Keratinocyte (primary cell): ENCODE data around the gene TSR1. TPM values are rescaled to one million over a fixed set of nuclear protein-coding genes. Genes with fewer than 3 reads are reported as not detected.
"Not testable (repeated sequence)": the region's sequence is repeated elsewhere in the genome, so short reads cannot be mapped to it uniquely, and the experiment has no call there.

Experiments
- DNase-seq: peaks from one replicate; pipeline ENCODE4 v3.0.0-alpha.2; 2011; ENCODE audit warnings: low read depth, missing footprints, low spot score
- FAIRE-seq: peaks from 2 replicates; lab custom pipeline; 2011; peaks lifted over from hg19 to GRCh38; lab: Jason Lieb, UNC
- H2AFZ ChIP-seq: 2 replicates; pipeline ENCODE4 v1.6.0; 2012; ENCODE audit warnings: low read length, control low read depth, inconsistent platforms; ENCODE audit not compliant: control insufficient read depth
- H3K27ac ChIP-seq: 2 replicates; pipeline ENCODE4 v1.5.1; 2011; ENCODE audit warnings: low read length; ENCODE audit not compliant: control insufficient read depth, insufficient read depth
- H3K27me3 ChIP-seq: 3 replicates; pipeline ENCODE4 v1.6.0; 2011; ENCODE audit warnings: low read length; ENCODE audit not compliant: control insufficient read depth, insufficient read depth; ENCODE audit errors: extremely low read depth
- H3K36me3 ChIP-seq, 2 experiments: 2 replicates in 1 of 2; 3 replicates in 1 of 2; pipeline ENCODE4 v1.5.1; 2011; ENCODE audit warnings: low read length in 2 of 2, mild to moderate bottlenecking in 1 of 2; ENCODE audit not compliant: control insufficient read depth in 2 of 2, insufficient read depth in 2 of 2; ENCODE audit errors: extremely low read depth in 1 of 2
- H3K4me1 ChIP-seq: 3 replicates; pipeline ENCODE4 v1.5.1; 2011; ENCODE audit warnings: low read length; ENCODE audit not compliant: control insufficient read depth, insufficient read depth; ENCODE audit errors: extremely low read depth
- H3K4me2 ChIP-seq: 3 replicates; pipeline ENCODE4 v1.6.0; 2011; ENCODE audit warnings: low read depth, low read length; ENCODE audit not compliant: control insufficient read depth, insufficient read depth; ENCODE audit errors: extremely low read depth
- H3K4me3 ChIP-seq, 3 experiments: fragments of 200-600 bp in 1 of 3; sonication (generic) in 1 of 3; 2 replicates in 2 of 3; 3 replicates in 1 of 3; pipeline ENCODE4 v1.5.1; 2011 to 2016; ENCODE audit warnings: low read length in 3 of 3, mild to moderate bottlenecking in 3 of 3, control low read depth in 2 of 3, inconsistent platforms in 1 of 3, low read depth in 1 of 3, mixed read lengths in 1 of 3, mixed run types in 1 of 3, moderate library complexity in 1 of 3; ENCODE audit not compliant: control insufficient read depth in 2 of 3, insufficient read depth in 2 of 3; ENCODE audit errors: extremely low read depth in 1 of 3
- H3K79me2 ChIP-seq: 2 replicates; pipeline ENCODE4 v1.6.0; 2012; ENCODE audit warnings: low read length; ENCODE audit not compliant: control insufficient read depth, insufficient read depth
- H3K9ac ChIP-seq: 3 replicates; pipeline ENCODE4 v1.6.0; 2011; ENCODE audit warnings: low read length; ENCODE audit not compliant: control insufficient read depth, insufficient read depth; ENCODE audit errors: extremely low read depth
- H3K9me1 ChIP-seq: 3 replicates; pipeline ENCODE4 v1.6.0; 2011; ENCODE audit warnings: low read length; ENCODE audit not compliant: control insufficient read depth, insufficient read depth; ENCODE audit errors: extremely low read depth
- H3K9me3 ChIP-seq: 2 replicates; pipeline ENCODE4 v1.5.1; 2012; ENCODE audit warnings: low read depth, low read length; ENCODE audit not compliant: control insufficient read depth
- H4K20me1 ChIP-seq: 3 replicates; pipeline ENCODE4 v1.6.0; 2011; ENCODE audit warnings: low read length; ENCODE audit not compliant: control insufficient read depth, insufficient read depth; ENCODE audit errors: extremely low read depth
- EZH2 ChIP-seq: IDR thresholded peaks from one replicate; pipeline ENCODE4 v1.6.1; 2012; ENCODE audit warnings: inconsistent platforms, mild to moderate bottlenecking, low read length, moderate library complexity
- dilution Hi-C: fragments of 300-500 bp; cut with MboI; formaldehyde crosslinking; loops from one replicate; pipeline ENCODE4 v1.7.0; 2020; ENCODE audit warnings: low sequenced_read_pairs; ENCODE audit not compliant: extremely low pct_ligation_motif_present
- polyA plus RNA-seq, 5 experiments: library from polyadenylated mRNA; depleted of rRNA in 3 of 5; stranded (reverse) in 3 of 5; stranded (forward) in 1 of 5; unstranded in 1 of 5; fragments of >200 nt; gene quantifications; 1 replicate in 1 of 5; 2 replicates in 3 of 5; 3 replicates in 1 of 5; pipeline versions ENCODE4 v1.2.1 to v1.2.3, GENCODE V29; 2011 to 2012; ENCODE audit warnings: missing spikeins in 2 of 5, low read depth in 1 of 5, low replicate concordance in 1 of 5
- TF ChIP-seq, protein P1 (sequence below), 3 experiments: IDR thresholded peaks in 1 of 3; conservative IDR thresholded peaks in 1 of 3; optimal IDR thresholded peaks in 1 of 3; 2 replicates in 2 of 3; 3 replicates in 1 of 3; pipeline versions ENCODE3 to v1.5.1; 2011; ENCODE audit warnings: low read length in 3 of 3, mild to moderate bottlenecking in 3 of 3, moderate library complexity in 2 of 3, control low read depth in 1 of 3, inconsistent platforms in 1 of 3; ENCODE audit not compliant: insufficient read depth in 2 of 3; ENCODE audit errors: extremely low read depth in 1 of 3

Gene TSR1
- polyA plus RNA-seq, 1 donor (not counting 4 experiments of a cell fraction or from before 2014, with no cell fraction given) = 17.1 TPM

DNA sequence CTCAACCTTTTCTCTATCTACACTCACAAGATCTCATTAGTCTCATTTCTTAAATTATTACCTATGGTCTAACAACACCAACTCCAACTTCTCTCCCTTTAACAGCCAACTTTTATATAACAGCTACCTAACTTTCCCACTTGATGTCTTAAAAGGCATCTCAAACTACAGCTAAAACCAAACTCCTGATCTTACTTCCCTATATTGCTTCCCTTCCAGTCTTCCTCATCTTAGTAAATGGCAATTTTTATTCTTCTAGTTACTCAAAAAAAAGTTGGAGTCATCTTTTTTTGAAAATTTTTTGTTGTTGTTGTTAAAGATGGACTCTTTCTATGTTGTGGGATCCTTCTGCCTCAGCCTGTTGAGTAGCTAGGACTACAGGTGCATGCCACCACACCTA, 17.2 kb downstream of the TSR1 start:
- Histone ChIP-seq H3K4me3 (no peak overlapping the region), H3K9me1 (no peaks in the 10 kb centered on the region), H4K20me1 (no peaks in the 10 kb centered on the region), H3K4me1 (no peaks in the 10 kb centered on the region), H3K9ac (no peak overlapping the region), H3K27ac (no peak overlapping the region), H3K4me2 (no peak overlapping the region), H3K79me2 (no peaks in the 10 kb centered on the region), H2AFZ (no peak overlapping the region), H3K9me3 (no peaks in the 10 kb centered on the region), H3K36me3 (peaks cover 16 to 17% of the 10 kb centered on the region in 2 experiments), H3K27me3 (no peaks in the 10 kb centered on the region)
- no peak for DNase-seq
- dilution Hi-C loops = no loop called here
- no peak for FAIRE-seq
- no peak for TF ChIP-seq EZH2
- TF ChIP-seq, protein P1, sequence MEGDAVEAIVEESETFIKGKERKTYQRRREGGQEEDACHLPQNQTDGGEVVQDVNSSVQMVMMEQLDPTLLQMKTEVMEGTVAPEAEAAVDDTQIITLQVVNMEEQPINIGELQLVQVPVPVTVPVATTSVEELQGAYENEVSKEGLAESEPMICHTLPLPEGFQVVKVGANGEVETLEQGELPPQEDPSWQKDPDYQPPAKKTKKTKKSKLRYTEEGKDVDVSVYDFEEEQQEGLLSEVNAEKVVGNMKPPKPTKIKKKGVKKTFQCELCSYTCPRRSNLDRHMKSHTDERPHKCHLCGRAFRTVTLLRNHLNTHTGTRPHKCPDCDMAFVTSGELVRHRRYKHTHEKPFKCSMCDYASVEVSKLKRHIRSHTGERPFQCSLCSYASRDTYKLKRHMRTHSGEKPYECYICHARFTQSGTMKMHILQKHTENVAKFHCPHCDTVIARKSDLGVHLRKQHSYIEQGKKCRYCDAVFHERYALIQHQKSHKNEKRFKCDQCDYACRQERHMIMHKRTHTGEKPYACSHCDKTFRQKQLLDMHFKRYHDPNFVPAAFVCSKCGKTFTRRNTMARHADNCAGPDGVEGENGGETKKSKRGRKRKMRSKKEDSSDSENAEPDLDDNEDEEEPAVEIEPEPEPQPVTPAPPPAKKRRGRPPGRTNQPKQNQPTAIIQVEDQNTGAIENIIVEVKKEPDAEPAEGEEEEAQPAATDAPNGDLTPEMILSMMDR (optimal IDR thresholded peaks at IDR 0.05 in 1 of 3, IDR thresholded peaks at IDR 0.05 in 1 of 3, conservative IDR thresholded peaks at IDR 0.05 in 1 of 3; ENCODE audit: extremely low read depth in 1 of 3, insufficient read depth in 2 of 3, low read length in 3 of 3) = no peak

DNA sequence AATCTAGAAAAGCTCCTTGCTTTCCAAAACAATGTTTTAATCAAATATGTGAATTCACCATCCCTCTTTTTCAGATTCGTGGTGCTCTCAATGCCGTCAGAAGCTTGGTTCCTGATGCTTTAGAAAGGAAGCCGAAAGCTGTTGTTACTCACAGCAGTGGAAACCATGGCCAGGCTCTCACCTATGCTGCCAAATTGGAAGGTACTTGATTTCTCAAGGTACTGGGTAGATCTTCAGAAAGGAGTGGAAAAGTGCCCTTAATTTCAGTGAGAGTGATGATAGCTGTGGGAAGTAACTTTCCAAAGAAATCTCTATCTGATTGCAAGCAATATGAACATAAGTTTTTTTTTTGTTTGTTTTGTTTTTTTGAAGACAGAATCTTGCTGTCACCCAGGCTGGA, 18.5 kb downstream of the TSR1 start:
- H3K36me3 ChIP-seq = peaks cover 6 to 7% of the 10 kb centered on the region in 2 experiments
- no peak for TF ChIP-seq EZH2
- TF ChIP-seq, protein P1 (optimal IDR thresholded peaks at IDR 0.05 in 1 of 3, IDR thresholded peaks at IDR 0.05 in 1 of 3, conservative IDR thresholded peaks at IDR 0.05 in 1 of 3; ENCODE audit: extremely low read depth in 1 of 3, insufficient read depth in 2 of 3, low read length in 3 of 3) = no peak
- H3K9me1 ChIP-seq = no peaks in the 10 kb centered on the region
- no peaks in the 10 kb centered on the region for H3K4me1 ChIP-seq
- no peak overlapping the region for H3K4me3 ChIP-seq
- FAIRE-seq (no peak), DNase-seq (no peak)
- no peak overlapping the region for H3K9ac ChIP-seq
- dilution Hi-C loops = no loop called here
- H3K79me2 ChIP-seq = no peaks in the 10 kb centered on the region
- H3K27me3 ChIP-seq = no peaks in the 10 kb centered on the region
- no peaks in the 10 kb centered on the region for H4K20me1 ChIP-seq
- H3K4me2 ChIP-seq = no peak overlapping the region
- no peak overlapping the region for H3K27ac ChIP-seq
- H3K9me3 ChIP-seq = no peaks in the 10 kb centered on the region
- no peak overlapping the region for H2AFZ ChIP-seq

DNA sequence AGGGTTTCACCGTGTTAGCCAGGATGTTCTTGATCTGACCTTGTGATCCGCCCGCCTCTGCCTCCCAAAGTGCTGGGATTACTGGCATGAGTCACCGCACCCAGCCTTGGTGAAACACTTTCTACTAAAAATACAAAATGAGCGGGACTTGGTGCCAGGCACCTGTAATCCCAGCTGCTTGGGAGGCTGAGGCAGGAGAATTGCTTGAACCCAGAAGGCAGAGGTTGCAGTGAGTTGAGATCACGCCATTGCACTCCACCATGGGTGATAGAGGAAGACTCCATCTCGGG, 19.4 kb downstream of the TSR1 start:
- H4K20me1 ChIP-seq, H3K9ac ChIP-seq, H3K9me3 ChIP-seq, H3K9me1 ChIP-seq, dilution Hi-C loops, FAIRE-seq, H3K27me3 ChIP-seq, DNase-seq, H3K4me1 ChIP-seq, H3K36me3 ChIP-seq, H3K4me3 ChIP-seq, H3K27ac ChIP-seq, H2AFZ ChIP-seq, H3K4me2 ChIP-seq, H3K79me2 ChIP-seq: not testable (repeated sequence)
